EH (cell line): Measurements from ENCODE around the gene DIS3L2.
"Not testable (repeated sequence)": the region's sequence is repeated elsewhere in the genome, so short reads cannot be mapped to it uniquely, and the experiment has no call there.

Source experiments
- DNase-seq: peaks from one replicate; pipeline ENCODE4 v3.0.0-alpha.2; 2015; ENCODE audit warnings: low read depth

Gene DIS3L2

DNA sequence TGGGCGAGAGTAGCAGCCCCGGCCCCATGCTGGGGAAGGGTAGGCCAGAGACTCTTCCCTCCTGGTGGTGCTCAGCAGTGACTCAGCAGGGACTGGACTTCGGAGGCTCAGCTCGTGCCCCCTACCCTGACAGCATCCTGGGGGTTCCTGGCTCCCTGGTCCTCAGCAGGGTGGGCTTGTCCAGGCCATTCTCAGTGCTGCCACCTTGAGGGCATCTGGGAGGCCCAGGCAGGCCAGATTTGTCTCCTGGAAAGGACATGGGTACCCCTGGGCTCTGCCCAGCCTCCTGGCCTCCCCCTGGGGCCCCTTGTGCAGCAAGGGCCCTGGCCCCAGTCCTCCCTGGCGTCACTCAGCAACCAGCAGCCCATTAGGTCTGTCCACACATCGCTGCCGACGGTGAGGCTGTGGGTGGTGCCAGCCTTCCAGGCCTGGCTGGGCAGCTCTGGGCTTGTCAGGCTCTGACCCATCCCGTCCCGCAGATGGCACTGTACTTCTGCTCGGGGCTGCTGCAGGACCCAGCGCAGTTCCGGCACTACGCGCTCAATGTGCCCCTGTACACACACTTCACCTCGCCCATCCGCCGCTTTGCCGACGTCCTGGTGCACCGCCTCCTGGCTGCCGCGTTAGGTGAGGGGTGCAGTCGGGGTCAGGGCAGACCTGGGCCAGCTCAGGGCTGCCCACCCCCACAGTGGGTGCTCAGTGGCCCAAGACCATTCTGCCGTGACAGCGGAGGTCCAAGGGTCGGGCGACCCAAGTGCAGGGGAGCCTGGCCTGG, 372.0 kb downstream of the DIS3L2 start:
- peak; percentile 19 for DNase-seq

DNA sequence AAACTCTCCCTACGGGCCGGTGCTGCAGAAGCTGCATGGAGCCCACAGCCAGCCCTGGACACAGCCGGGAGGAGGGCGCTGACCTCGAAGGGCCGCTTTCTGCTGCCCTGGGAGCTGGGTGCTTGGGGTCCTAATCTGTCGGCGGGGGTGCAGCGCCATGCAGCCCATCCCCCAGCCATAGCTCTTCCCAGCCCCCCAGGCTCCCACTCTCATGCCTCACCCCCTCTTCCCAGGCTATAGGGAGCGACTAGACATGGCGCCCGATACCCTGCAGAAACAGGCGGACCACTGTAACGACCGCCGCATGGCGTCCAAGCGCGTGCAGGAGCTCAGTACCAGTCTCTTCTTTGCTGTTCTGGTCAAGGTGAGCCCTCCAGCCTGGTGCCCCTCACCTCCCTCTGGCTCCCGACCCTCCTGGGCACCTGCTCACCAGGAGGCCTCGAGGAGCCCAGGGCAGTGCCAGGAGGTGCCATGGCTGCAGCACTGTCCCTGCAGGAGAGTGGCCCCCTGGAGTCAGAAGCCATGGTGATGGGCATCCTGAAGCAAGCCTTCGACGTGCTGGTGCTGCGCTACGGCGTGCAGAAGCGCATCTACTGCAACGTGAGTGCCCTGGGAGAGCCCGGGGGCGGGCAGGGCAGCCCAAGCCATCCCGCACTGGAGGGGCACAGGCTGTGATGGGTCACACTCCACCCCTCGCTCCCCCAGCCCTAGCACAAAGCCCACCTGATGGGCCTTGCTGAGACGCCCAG, 372.8 kb downstream of the DIS3L2 start:
- not testable (repeated sequence) for DNase-seq

DNA sequence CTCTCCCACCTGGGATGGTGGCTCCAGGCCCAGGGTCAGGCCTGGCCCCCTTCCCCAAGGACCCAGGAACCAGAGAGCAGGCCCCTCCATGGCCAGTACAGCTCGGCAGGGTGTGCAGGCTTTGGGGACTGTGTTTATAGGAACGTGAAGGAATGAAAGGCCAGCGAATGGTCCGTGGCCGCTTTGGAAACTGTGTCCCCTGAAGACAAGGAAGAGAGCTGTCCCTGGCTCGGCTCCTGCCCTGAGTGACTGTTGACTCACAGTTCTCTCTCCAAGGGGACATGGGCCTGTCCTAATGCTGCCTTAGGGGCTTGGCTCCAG, 373.3 kb downstream of the DIS3L2 start:
- not testable (repeated sequence) for DNase-seq

DNA sequence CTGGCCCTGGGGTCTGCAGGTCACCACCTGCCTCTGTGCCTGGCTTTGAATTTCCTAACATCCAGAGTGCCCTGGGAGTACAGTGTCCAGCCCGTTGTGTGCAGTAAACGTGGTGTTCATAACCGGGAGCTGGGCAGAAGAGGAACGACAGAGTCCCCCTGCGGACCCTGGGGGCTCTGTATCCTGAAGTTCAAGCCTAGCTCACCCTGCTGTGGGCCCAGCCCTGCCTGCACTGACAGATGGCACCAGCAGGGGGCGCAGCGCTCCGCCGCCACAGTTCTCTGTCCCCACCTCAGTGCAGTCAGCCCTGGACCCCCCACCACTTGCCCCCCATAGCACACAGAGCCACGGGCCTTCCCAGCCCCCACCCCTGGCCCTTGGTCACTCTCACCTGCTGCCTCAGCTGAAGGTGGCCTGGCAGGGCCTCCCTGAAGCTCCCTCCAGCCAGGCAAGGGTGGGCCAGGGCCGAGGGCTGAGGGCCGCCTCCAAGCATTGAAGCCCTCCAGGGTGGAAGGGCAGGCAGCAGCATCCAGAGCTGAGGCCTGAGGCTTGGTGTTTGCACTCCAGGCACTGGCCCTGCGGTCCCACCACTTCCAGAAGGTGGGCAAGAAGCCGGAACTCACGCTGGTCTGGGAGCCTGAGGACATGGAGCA, 373.8 kb downstream of the DIS3L2 start:
- not testable (repeated sequence) for DNase-seq

- DNase-seq: no peak
Measured at GRCh38 chr2:232335859-232336215, 374.3 kb downstream of the DIS3L2 start.

GRCh38 chr2:232336241-232336736, 374.8 kb downstream of the DIS3L2 start:
- no peak for DNase-seq

GRCh38 chr2:232336981-232337720, 375.6 kb downstream of the DIS3L2 start:
- no peak for DNase-seq

DNA sequence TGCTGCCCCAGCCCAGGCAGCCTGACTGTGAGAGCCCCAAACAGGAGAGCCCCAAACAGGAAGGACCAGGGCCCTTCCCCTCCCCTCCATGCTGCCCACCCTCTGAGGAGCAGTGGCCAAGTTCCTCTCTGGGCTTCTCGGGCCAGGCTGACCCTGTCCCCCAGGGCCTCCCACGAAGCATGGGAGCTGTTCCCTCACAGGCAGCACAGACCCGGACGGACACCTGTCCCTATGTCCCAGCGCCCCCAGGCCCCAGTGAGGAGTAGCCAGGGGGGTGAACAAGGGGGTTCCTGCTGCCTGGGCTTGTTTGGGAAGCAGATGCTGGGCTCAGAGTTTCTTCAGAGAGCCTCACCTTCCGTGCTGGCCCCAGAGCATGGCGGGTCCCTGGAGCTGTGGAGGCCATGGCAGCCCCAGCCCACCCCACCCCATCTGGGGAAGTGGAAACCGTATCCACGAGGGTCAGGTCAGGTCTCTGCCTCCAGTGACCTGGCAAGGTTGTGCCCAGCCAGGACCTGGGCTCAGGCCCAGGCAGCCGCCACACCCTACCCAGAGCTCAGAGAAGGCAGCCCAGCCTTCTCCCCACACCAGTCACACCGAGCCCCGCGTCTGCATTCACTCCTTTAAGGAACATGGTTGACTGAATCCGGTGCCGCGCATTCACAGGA, 376.7 kb downstream of the DIS3L2 start:
- DNase-seq: not testable (repeated sequence)

DNA sequence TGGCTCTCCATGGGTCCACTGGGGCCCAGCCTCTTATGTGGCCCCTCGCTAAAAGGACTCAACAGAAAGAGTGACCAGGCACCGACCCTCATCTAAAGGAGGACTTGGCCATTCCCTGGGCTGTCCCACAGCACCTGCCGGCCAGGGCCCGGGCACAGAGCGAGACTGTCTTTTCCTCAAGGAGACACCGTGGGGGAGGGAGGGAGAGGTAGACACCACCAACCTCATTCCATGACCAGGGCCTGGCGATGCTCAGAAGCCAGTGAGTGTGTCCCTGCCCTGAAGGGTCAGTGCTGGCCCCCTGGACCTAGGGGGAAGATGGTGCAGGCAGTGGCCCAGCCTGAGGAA, 377.2 kb downstream of the DIS3L2 start:
- DNase-seq: no peak

- no peak for DNase-seq
Measured at GRCh38 chr2:232339121-232340081, 377.9 kb downstream of the DIS3L2 start.

GRCh38 chr2:232340171-232340935, 378.8 kb downstream of the DIS3L2 start:
- no peak for DNase-seq

DNA sequence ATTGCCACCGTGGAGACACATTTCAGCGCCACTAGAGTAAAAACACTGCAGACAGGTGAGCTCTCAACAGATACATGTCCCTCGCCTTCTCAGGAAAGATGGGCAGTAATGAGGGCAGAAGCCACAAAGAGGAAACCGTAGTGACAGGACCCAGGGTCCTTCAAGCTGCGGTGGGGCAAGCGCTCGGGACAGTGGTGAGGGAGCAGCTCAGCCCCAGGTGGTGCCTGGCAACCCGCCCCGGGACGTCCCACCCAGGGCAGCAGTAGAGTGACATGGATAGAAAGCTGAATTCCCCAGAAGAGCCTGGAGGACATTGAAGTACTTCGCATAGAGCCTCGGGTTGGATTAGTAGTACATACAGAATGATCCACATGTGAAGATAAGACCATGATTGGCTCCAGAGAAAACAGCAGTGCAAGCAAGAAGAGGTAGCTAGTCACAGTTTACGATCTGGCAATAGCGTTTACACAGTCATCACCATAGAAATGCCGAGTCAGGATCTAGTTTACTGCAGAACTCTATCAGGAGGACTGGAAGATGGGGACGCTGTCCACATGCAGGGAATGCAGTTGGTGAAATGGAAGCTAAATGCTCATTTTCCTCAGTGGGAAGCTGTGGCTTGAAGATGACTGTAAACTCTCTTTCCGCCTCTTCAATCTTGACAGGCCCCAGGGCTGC, 379.7 kb downstream of the DIS3L2 start:
- DNase-seq: peak; percentile 12

- no peak for DNase-seq
Measured at GRCh38 chr2:232341739-232342126, 380.2 kb downstream of the DIS3L2 start.

DNA sequence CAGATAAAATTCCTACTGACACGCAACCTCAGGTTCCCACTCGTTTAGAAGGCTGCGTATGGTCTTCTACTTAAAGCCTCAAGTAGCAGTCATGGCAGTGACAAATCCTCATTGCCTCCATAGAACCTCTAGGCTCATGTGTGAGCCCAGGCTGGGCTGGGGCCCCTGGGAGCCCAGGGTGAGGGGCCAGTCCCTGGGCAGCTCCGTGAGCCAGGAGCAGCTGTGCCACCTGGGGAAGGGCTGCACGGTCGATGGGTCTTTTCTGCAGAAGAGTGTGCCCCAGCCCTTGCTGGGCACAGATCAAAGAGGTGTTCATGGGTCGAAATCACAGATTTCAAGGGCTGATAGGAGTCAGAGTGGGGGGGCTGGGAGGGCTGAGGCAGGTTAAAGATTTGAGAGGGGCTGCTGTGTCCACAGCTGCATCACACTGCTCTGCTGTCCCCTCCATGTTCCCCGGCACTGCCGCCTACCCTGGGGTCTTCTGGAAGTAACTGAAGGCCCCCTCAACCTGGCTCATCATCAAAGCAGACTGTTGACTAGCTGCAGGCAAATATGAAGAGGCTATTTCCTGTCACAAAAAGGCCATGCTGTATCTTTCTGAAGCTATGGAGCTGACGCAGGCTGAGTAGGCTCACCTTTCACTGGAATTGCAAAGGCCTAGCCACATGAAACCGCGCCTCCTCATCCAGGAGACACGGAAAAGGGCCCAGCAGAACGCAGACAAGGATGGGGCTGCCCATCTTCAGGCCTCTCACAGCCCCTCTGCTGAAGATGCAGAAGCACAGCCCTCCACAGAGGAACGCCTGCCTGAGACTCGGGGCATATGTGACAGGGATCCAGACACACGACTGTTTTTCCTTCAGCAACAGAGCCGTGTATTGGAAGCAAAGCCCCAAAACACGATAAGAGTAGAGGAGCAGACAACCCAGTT, 381.4 kb downstream of the DIS3L2 start:
- DNase-seq: no peak

GRCh38 chr2:232343821-232344220, 382.3 kb downstream of the DIS3L2 start:
- no peak for DNase-seq

DNA sequence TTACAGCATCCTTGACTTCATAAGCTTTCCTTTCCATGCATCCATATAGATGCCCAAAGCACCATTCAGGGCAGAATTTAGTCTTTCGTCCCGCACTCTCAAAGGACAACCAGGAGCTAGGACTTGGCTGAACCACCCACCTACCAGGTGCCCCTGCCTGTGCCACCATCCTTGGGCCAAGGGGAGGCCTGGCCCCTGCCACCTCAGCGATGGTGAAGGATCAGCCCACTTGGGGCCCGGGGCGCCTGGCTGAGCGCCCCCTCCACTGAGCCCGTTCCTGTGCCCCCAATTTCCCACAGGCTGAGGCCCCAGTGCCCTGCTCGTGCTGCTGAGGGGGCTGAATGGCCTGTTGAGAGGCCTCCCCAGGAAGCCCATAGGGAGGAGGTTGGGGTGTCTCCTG, 383.7 kb downstream of the DIS3L2 start:
- DNase-seq: no peak

GRCh38 chr2:232347369-232347768, 385.9 kb downstream of the DIS3L2 start:
- DNase-seq: no peak

DNA sequence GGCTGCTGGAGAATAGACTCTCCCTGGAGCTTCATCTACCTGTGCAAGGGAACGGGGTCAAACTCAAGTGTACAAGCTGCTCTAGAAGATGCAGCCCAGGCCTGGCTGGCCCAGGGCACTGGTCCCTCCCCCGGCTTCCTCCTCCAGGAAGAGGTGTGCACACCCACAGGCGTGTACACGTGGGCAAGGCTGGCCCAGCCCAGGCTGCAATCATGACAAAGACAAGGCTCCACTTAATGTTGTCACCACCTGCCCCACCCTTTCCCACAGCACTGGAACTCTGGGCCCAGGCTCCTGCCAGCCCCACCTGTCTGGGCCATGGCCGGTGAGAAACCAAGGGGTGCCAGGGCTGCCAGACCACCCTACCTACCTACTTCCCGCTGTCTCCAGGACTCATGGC, 387.4 kb downstream of the DIS3L2 start:
- no peak for DNase-seq
